GM23248 (cell line): ENCODE results near the gene NIPA2.

Experiments used
- EZH2 ChIP-seq: fragments of 200-600 bp; sonication (generic); IDR thresholded peaks from 2 replicates; pipeline ENCODE4 v1.6.1; 2018; ENCODE audit warnings: antibody characterized with exemption, mild to moderate bottlenecking; ENCODE audit not compliant: insufficient read depth, poor library complexity, severe bottlenecking
- EZH2phosphoT487 ChIP-seq: fragments of 200-600 bp; sonication (generic); IDR thresholded peaks from 2 replicates; pipeline ENCODE4 v1.6.1; 2018; ENCODE audit warnings: antibody characterized with exemption, moderate library complexity, mild to moderate bottlenecking, low read depth; ENCODE audit not compliant: insufficient read depth

GRCh38 chr15:22883196-22883595, 44.7 kb downstream of the NIPA2 start:
- TF ChIP-seq EZH2 (no peak), EZH2phosphoT487 (no peak)
